HG03175 (cell line): Measurements from ENCODE around the gene PSENEN.
A peak's percentile ranks its signal among the peaks of the same experiment; 100 is the strongest.
"Not testable (repeated sequence)": the region's sequence is repeated elsewhere in the genome, so short reads cannot be mapped to it uniquely, and the experiment has no call there.

Experiments used
- ATAC-seq: cut with Tn5 transposase; IDR thresholded peaks from one replicate; pipeline ENCODE4 v1.9.1; 2021; ENCODE audit warnings: mild to moderate bottlenecking, moderate library complexity; ENCODE audit not compliant: unreplicated experiment

The PSENEN gene

GRCh38 chr19:35768082-35768421, 22.6 kb downstream of the PSENEN start:
- ATAC-seq, result no peak

GRCh38 chr19:35772362-35772761, 26.9 kb downstream of the PSENEN start:
- ATAC-seq, result not testable (repeated sequence)

GRCh38 chr19:35773020-35773806, 27.8 kb downstream of the PSENEN start:
- no peak for ATAC-seq

- ATAC-seq, result no peak
These were observed 29.0 kb downstream of the PSENEN start for GRCh38 chr19:35774274-35775045.

GRCh38 chr19:35775046-35775297, 29.5 kb downstream of the PSENEN start:
- no peak for ATAC-seq

- peak; percentile 93 for ATAC-seq
These were observed 30.0 kb downstream of the PSENEN start, which contains the start of gene ARHGAP33 for GRCh38 chr19:35775298-35776101. ARHGAP33 (plus strand) TSS chr19:35775564; CDS start chr19:35775659, 95 bp downstream.

GRCh38 chr19:35776102-35776788, 30.8 kb downstream of the PSENEN start:
- ATAC-seq, result no peak

GRCh38 chr19:35777086-35777841, 31.8 kb downstream of the PSENEN start:
- ATAC-seq, result no peak

- ATAC-seq, result no peak
These were observed 32.5 kb downstream of the PSENEN start for GRCh38 chr19:35777961-35778360.

- ATAC-seq, result no peak
These were observed 33.6 kb downstream of the PSENEN start for GRCh38 chr19:35779033-35779432.

- no peak for ATAC-seq
These were observed 34.6 kb downstream of the PSENEN start for GRCh38 chr19:35780058-35780457.

GRCh38 chr19:35780717-35781116, 35.3 kb downstream of the PSENEN start:
- no peak for ATAC-seq

GRCh38 chr19:35781650-35782049, 36.2 kb downstream of the PSENEN start:
- ATAC-seq, result no peak

- ATAC-seq, result no peak
These were observed 37.1 kb downstream of the PSENEN start for GRCh38 chr19:35782589-35782988.

- no peak for ATAC-seq
These were observed 38.3 kb downstream of the PSENEN start for GRCh38 chr19:35783469-35784434.

- no peak for ATAC-seq
These were observed 39.3 kb downstream of the PSENEN start for GRCh38 chr19:35784503-35785338.

- ATAC-seq, result no peak
These were observed 39.8 kb downstream of the PSENEN start for GRCh38 chr19:35785339-35785627.

- ATAC-seq, result no peak
These were observed 41.1 kb downstream of the PSENEN start for GRCh38 chr19:35786299-35787160.
